ENCODE data around the gene SUDS3. TPM values are rescaled to one million over a fixed set of nuclear protein-coding genes. Genes with fewer than 3 reads are reported as not detected.

The SUDS3 gene
- total and polyA plus RNA-seq, 2 donors (not counting 1 experiment from before 2014, with no cell fraction given): 12.1 to 53.9 TPM

DNA sequence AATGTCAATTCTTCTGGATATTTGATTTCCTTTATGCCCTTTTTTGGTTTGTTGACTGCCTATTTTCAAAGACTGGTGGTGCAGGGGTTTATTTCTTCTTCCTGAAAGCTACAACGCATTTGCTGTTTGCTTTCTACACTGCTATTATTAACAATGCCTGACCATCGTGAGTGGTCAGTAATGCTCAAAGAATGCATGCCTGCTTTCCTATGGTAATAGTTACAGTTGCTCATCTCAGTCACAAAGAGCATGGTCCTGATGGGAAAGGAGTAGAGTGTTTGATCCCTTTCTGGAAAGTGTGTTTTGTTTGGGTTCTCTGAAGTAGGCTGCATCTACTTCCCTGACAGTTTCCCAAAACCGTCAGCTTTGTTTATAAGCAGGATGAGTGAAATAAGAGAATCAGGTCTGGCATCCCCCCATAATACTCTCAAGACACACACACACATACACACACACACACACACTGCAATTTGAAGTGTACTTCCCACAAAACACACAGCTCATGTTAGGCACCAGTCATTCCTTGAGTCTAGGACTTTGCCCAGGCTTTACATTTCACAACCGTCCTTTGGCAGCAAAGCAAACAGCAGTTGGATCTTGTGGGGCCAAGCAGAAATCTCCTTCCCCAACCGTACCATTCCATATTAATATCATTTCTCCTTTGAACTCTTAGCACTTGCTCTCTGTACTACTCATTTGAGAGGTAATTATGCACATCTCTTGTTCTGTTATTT is 56.6 kb downstream of the SUDS3 start:
- TF ChIP-seq, protein P1, sequence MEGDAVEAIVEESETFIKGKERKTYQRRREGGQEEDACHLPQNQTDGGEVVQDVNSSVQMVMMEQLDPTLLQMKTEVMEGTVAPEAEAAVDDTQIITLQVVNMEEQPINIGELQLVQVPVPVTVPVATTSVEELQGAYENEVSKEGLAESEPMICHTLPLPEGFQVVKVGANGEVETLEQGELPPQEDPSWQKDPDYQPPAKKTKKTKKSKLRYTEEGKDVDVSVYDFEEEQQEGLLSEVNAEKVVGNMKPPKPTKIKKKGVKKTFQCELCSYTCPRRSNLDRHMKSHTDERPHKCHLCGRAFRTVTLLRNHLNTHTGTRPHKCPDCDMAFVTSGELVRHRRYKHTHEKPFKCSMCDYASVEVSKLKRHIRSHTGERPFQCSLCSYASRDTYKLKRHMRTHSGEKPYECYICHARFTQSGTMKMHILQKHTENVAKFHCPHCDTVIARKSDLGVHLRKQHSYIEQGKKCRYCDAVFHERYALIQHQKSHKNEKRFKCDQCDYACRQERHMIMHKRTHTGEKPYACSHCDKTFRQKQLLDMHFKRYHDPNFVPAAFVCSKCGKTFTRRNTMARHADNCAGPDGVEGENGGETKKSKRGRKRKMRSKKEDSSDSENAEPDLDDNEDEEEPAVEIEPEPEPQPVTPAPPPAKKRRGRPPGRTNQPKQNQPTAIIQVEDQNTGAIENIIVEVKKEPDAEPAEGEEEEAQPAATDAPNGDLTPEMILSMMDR (IDR thresholded peaks at IDR 0.05): no peak
- TF ChIP-seq EZH2 (IDR thresholded peaks at IDR 0.05; ENCODE audit: borderline replicate concordance, insufficient read depth, low read depth, low read length, poor library complexity, severe bottlenecking): no peak
- POLR2A ChIA-PET: no interaction called here
- Histone ChIP-seq H3K27me3 (replicated peaks in 1 of 4; ENCODE audit: control extremely low read depth in 1 of 4, control insufficient read depth in 3 of 4, insufficient read depth in 4 of 4, low read length in 3 of 4) (no peaks in the 10 kb centered on the region), H3K9me3 (ENCODE audit: control extremely low read depth in 1 of 3, control insufficient read depth in 2 of 3, insufficient read depth in 1 of 3, low read length in 2 of 3) (peaks cover 0 to 5% (median 0%) of the 10 kb centered on the region in 3 donors), H2AFZ (ENCODE audit: insufficient read depth, low read depth, low read length, poor library complexity, severe bottlenecking) (no peak overlapping the region), H3K4me2 (replicated peaks; ENCODE audit: low read depth, low read length, poor library complexity, severe bottlenecking) (no peak overlapping the region), H4K20me1 (ENCODE audit: control insufficient read depth, insufficient read depth, low read length, poor library complexity, severe bottlenecking) (no peaks in the 10 kb centered on the region), H3K79me2 (ENCODE audit: control insufficient read depth, insufficient read depth, low read length) (no peaks in the 10 kb centered on the region), H3K36me3 (replicated peaks in 1 of 2; ENCODE audit: control extremely low read depth in 1 of 2, control insufficient read depth in 1 of 2, extremely low read depth in 1 of 2, insufficient read depth in 2 of 2, low read length in 1 of 2) (no peaks in the 10 kb centered on the region), H3K4me3 (ENCODE audit: control extremely low read depth in 1 of 5, extremely low read depth in 1 of 5, insufficient read depth in 1 of 5, low read depth in 2 of 5, low read length in 4 of 5) (no peak overlapping the region), H3K4me1 (ENCODE audit: control insufficient read depth in 2 of 2, insufficient read depth in 2 of 2, low read length in 2 of 2) (no peaks in the 10 kb centered on the region), H3K9ac (ENCODE audit: low read length) (no peak overlapping the region), H3K27ac (ENCODE audit: low read length in 2 of 2) (no peak overlapping the region)
- Mint-ChIP-seq H3K4me1 (no peaks in the 10 kb centered on the region), H3K9me3 (ENCODE audit: insufficient read depth) (no peaks in the 10 kb centered on the region), H3K4me3 (no peak overlapping the region), H3K27ac (no peak overlapping the region), H3K27me3 (peaks cover 3% of the 10 kb centered on the region)
- intact Hi-C loops (cut with micrococcal nuclease): no loop called here
- ATAC-seq (ENCODE audit: low read depth) (no peak), DNase-seq (no peak)
- CTCF ChIA-PET: no interaction called here
- WGBS (ENCODE audit: insufficient coverage): 100% methylated on average over 3 of the region's 5 CpGs

- no peak for DNase-seq
- H3K9me3 Mint-ChIP-seq (ENCODE audit: insufficient read depth): no peaks in the 10 kb centered on the region
- no peak overlapping the region for H3K4me3 Mint-ChIP-seq
- intact Hi-C loops (cut with micrococcal nuclease): no loop called here
- Histone ChIP-seq H2AFZ (ENCODE audit: insufficient read depth, low read depth, low read length, poor library complexity, severe bottlenecking) (no peak overlapping the region), H3K9me3 (ENCODE audit: control extremely low read depth in 1 of 3, control insufficient read depth in 2 of 3, insufficient read depth in 1 of 3, low read length in 2 of 3) (peaks cover 0 to 5% (median 0%) of the 10 kb centered on the region in 3 donors), H3K4me2 (replicated peaks; ENCODE audit: low read depth, low read length, poor library complexity, severe bottlenecking) (no peak overlapping the region), H3K4me1 (ENCODE audit: control insufficient read depth in 2 of 2, insufficient read depth in 2 of 2, low read length in 2 of 2) (no peaks in the 10 kb centered on the region), H3K27me3 (replicated peaks in 1 of 4; ENCODE audit: control extremely low read depth in 1 of 4, control insufficient read depth in 3 of 4, insufficient read depth in 4 of 4, low read length in 3 of 4) (no peaks in the 10 kb centered on the region), H3K9ac (ENCODE audit: low read length) (no peak overlapping the region), H4K20me1 (ENCODE audit: control insufficient read depth, insufficient read depth, low read length, poor library complexity, severe bottlenecking) (no peaks in the 10 kb centered on the region), H3K36me3 (replicated peaks in 1 of 2; ENCODE audit: control extremely low read depth in 1 of 2, control insufficient read depth in 1 of 2, extremely low read depth in 1 of 2, insufficient read depth in 2 of 2, low read length in 1 of 2) (no peaks in the 10 kb centered on the region), H3K4me3 (ENCODE audit: control extremely low read depth in 1 of 5, extremely low read depth in 1 of 5, insufficient read depth in 1 of 5, low read depth in 2 of 5, low read length in 4 of 5) (no peak overlapping the region), H3K27ac (ENCODE audit: low read length in 2 of 2) (no peak overlapping the region), H3K79me2 (ENCODE audit: control insufficient read depth, insufficient read depth, low read length) (no peaks in the 10 kb centered on the region)
- 58% methylated on average over 5 of the region's 10 CpGs for WGBS (ENCODE audit: insufficient coverage)
- H3K27ac Mint-ChIP-seq: no peak overlapping the region
- TF ChIP-seq, protein P1 (IDR thresholded peaks at IDR 0.05): no peak
- TF ChIP-seq EZH2 (IDR thresholded peaks at IDR 0.05; ENCODE audit: borderline replicate concordance, insufficient read depth, low read depth, low read length, poor library complexity, severe bottlenecking): no peak
- ChIA-PET CTCF (no interaction called here), POLR2A (no interaction called here)
- no peak for ATAC-seq (ENCODE audit: low read depth)
- H3K27me3 Mint-ChIP-seq: peaks cover 14% of the 10 kb centered on the region
- H3K4me1 Mint-ChIP-seq: no peaks in the 10 kb centered on the region
Measured at GRCh38 chr12:118436002-118436730, 59.8 kb downstream of the SUDS3 start.
